Stimulated activated CD4-positive, alpha-beta T cell treated with anti-CD3 and anti-CD28 coated beads, Interleukin-1b, Interleukin-23, amount 100 ng/mL, for 1 hour (primary cell): Measurements from ENCODE around the gene SLC25A39.
"Not testable (repeated sequence)": the region's sequence is repeated elsewhere in the genome, so short reads cannot be mapped to it uniquely, and the experiment has no call there.

Experiments used
- DNase-seq, 2 donors: peaks; one replicate each; pipeline ENCODE4 v3.0.0-alpha.2; 2020; ENCODE audit warnings: low read depth in 2 of 2

Gene SLC25A39, protein sequence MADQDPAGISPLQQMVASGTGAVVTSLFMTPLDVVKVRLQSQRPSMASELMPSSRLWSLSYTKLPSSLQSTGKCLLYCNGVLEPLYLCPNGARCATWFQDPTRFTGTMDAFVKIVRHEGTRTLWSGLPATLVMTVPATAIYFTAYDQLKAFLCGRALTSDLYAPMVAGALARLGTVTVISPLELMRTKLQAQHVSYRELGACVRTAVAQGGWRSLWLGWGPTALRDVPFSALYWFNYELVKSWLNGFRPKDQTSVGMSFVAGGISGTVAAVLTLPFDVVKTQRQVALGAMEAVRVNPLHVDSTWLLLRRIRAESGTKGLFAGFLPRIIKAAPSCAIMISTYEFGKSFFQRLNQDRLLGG

DNA sequence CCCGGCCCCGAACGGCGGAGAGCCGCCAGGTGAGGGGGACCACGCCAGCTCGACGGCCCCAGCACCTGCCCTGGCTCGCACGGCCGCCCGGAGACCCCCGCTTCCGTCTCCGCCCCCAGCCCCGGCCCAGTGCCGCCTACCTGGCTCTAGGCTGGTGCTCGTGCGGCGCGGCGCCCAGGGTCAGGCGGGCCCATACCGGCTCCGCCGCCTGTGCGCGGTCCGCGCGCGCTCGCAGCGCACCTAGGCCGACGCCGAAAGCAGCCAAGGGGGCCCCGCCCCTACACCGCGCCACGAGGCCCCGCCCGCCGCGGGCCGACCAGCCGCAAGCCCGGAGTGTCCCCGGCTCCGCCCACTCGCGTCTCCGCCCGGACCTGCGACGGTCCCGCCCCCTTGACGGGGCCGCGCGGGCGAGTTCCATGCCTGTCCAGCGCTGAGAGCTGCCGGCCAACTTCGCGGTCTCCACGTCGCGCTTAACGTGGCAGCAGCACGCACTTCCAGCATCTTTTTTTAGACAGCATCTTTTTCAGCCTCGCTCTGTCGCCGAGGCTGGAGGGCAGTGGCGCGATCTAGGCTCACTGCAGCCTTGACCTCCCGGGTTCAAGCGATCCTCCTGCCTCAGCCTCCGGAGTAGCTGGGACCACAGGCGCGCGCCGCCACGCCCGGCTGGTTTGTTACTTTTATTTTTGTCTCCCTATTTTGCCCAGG is at the start of gene SLC25A39:
Gene SLC25A39, minus strand, starts transcription at position 253 of the 705 bp plus-strand sequence. CDS start 1,261 bp downstream, outside the sequence.
- peak; percentile 91 to 92 for DNase-seq

DNA sequence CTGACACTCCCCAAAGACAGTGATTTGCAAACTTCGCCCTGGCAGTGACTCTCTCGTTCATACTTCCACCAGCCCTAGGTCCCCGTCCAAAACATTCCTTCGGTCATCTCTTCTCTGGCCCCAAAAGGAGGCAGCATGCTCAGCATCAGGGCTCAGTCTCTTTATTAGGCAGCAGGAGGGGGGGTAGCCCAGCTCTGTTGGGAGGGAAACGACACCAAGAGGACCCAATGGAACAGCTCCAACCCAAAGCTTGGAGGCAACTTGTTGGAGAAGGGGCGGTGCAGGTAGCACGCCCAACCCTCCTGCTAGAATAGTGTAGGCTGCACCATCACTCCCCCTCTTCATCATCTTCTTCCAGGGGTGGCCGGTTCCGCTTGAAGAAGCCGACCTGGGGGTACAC is 47.4 kb upstream of the SLC25A39 start:
- no peak for DNase-seq

GRCh38 chr17:44369414-44370023 is 44.9 kb upstream of the SLC25A39 start:
- DNase-seq = not testable (repeated sequence)

GRCh38 chr17:44368391-44369243 is 44.0 kb upstream of the SLC25A39 start:
- not testable (repeated sequence) for DNase-seq

DNA sequence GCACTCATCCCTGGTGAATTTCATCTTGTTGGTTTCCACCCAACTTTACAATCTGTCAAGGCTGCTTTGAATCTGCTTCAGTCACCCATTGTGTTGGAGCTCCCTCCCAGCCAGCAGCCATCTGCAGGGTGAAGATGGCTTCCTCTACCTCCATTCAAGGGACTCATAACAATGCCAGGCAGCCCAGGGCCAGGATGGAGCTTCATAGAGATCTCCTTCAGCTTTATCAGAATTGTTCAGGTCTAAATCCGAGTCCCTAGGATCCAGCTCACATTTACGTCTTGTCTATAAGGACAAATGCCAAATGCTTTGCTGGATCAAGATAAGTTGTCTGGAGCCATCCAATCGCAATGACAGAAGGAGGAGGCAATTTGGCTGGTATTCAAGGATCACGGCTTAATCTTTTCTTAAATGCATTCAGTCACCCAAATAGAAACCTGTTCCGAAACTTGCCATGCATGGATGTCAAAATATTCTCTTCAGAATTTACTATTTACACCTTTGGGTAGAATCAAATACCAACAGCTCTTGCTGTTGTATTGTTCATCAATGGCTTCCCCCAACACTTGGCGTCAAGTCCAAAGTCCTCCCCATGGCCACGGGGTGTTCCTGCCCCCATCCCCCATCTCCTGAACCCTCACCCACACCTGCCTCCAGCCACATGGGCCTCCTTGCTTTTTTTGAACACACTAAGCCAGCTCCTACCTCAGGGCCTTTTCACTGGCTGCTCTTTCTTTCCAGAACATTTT is 42.8 kb upstream of the SLC25A39 start:
- DNase-seq = no peak

DNA sequence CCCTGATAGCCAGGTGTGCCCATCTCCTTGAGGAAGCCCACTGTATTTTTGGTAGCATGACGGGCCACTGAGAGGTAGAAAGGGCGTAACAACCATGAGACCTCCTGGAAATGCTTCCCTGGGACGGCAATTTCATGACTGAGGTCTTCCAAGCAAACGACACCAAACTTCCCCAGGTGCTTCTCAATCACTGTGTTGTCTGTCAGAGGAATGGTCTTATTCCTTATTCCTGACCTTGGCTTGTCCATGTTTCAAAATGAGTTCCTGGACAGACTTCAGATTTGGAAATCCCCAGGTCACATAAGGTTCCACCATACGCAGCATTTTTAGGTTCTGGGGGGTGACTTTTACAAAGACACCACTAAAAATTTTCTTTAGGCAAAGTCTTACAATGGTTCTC is 40.4 kb upstream of the SLC25A39 start:
- DNase-seq = not testable (repeated sequence)

GRCh38 chr17:44363613-44364159 is 39.1 kb upstream of the SLC25A39 start, which contains the start of gene FAM171A2:
FAM171A2 (minus strand) TSS chr17:44363853; CDS start chr17:44363714, 139 bp downstream.
- peak; percentile 19 to 53 for DNase-seq

GRCh38 chr17:44362949-44363612 is 38.5 kb upstream of the SLC25A39 start:
- no peak for DNase-seq

- no peak for DNase-seq
Measured at GRCh38 chr17:44362459-44362948, 37.9 kb upstream of the SLC25A39 start.

GRCh38 chr17:44361292-44362260 is 37.0 kb upstream of the SLC25A39 start:
- no peak for DNase-seq

- no peak for DNase-seq
Measured at GRCh38 chr17:44360826-44361225, 36.2 kb upstream of the SLC25A39 start.

GRCh38 chr17:44360144-44360533 is 35.5 kb upstream of the SLC25A39 start:
- DNase-seq = no peak

GRCh38 chr17:44359458-44360143 is 35.0 kb upstream of the SLC25A39 start:
- DNase-seq = no peak

- no peak for DNase-seq
Measured at GRCh38 chr17:44359006-44359405, 34.4 kb upstream of the SLC25A39 start.

GRCh38 chr17:44358066-44358465 is 33.4 kb upstream of the SLC25A39 start:
- no peak for DNase-seq

- no peak for DNase-seq
Measured at GRCh38 chr17:44356241-44356640, 31.6 kb upstream of the SLC25A39 start.

GRCh38 chr17:44355642-44356099 is 31.0 kb upstream of the SLC25A39 start:
- no peak for DNase-seq
